Measurements from ENCODE around the gene LRP1B. TPM values are rescaled to one million over a fixed set of nuclear protein-coding genes. Genes with fewer than 3 reads are reported as not detected.
A peak's percentile ranks its signal among the peaks of the same experiment; 100 is the strongest.

The LRP1B gene
- polyA plus RNA-seq, 1 of the 3 experiments (the other 2 are of a cell fraction) = 0.28 TPM

- Histone ChIP-seq H3K9me3 (no peaks in the 10 kb centered on the region), H3K27ac (ENCODE audit: low read depth in 2 of 2, low read length in 1 of 2) (no peak overlapping the region), H3K4me3 (ENCODE audit: low read depth in 2 of 2, low read length in 1 of 2) (no peak overlapping the region), H2AFZ (ENCODE audit: low read depth) (no peak overlapping the region), H3F3A (replicated peaks; ENCODE audit: insufficient read depth) (peaks cover 4% of the 10 kb centered on the region), H4K20me1 (ENCODE audit: insufficient read depth) (no peaks in the 10 kb centered on the region), H3K4me1 (ENCODE audit: control insufficient read depth in 1 of 2, insufficient read depth in 2 of 2, low read depth in 1 of 2, low read length in 1 of 2) (peaks cover 0 to 13% of the 10 kb centered on the region in 2 experiments; a peak in 2 of 4 replicates), H3K79me2 (ENCODE audit: insufficient read depth) (no peaks in the 10 kb centered on the region), H3K4me2 (no peak overlapping the region), H3K36me3 (replicated peaks in 1 of 2; ENCODE audit: control insufficient read depth in 1 of 2, insufficient read depth in 2 of 2, low read length in 1 of 2) (no peaks in the 10 kb centered on the region), H3K27me3 (ENCODE audit: insufficient read depth) (no peaks in the 10 kb centered on the region), H3K9me2 (no peaks in the 10 kb centered on the region), H3K9ac (no peak overlapping the region)
- CTCF ChIA-PET = no interaction called here
- WGBS (ENCODE audit: low lambda C conversion rate) = 76% methylated on average over 7 of the region's 7 CpGs
- DNase-seq = no peak
- TF ChIP-seq RXRA (IDR thresholded peaks at IDR 0.05; ENCODE audit: borderline replicate concordance, low read depth) (no peak), RFX5 (IDR thresholded peaks at IDR 0.05; ENCODE audit: low read length) (no peak), NFIC (IDR thresholded peaks at IDR 0.05; ENCODE audit: borderline replicate concordance) (no peak), SIN3A (IDR thresholded peaks at IDR 0.05; ENCODE audit: borderline replicate concordance, low read depth, low read length) (no peak), CHD2 (IDR thresholded peaks at IDR 0.05; ENCODE audit: low read length, partially characterized antibody) (no peak), POLR2AphosphoS5 (IDR thresholded peaks at IDR 0.05; ENCODE audit: low read depth, low read length) (no peak), TAF1 (IDR thresholded peaks at IDR 0.05; ENCODE audit: borderline replicate concordance, low read depth, low read length) (no peak), IRF3 (IDR thresholded peaks at IDR 0.05; ENCODE audit: low read depth, low read length) (no peak)
- POLR2A ChIA-PET = no interaction called here
Measured at GRCh38 chr2:141458351-141458750, 672.5 kb downstream of the LRP1B start.

GRCh38 chr2:141455877-141456276 lies 674.9 kb downstream of the LRP1B start:
- H3K36me3 ChIP-seq (replicated peaks in 1 of 2; ENCODE audit: control insufficient read depth in 1 of 2, insufficient read depth in 2 of 2, low read length in 1 of 2) = no peaks in the 10 kb centered on the region
- CTCF ChIA-PET = no interaction called here
- H2AFZ ChIP-seq (ENCODE audit: low read depth) = peak overlapping the region; percentile 14; the same call in 1 of the 2 replicates
- DNase-seq = no peak
- H3F3A ChIP-seq (replicated peaks; ENCODE audit: insufficient read depth) = peaks cover 4% of the 10 kb centered on the region
- H3K4me1 ChIP-seq (ENCODE audit: control insufficient read depth in 1 of 2, insufficient read depth in 2 of 2, low read depth in 1 of 2, low read length in 1 of 2) = peaks cover 0 to 13% of the 10 kb centered on the region in 2 experiments; a peak in 2 of 4 replicates
- H3K9ac ChIP-seq = no peak overlapping the region
- no peaks in the 10 kb centered on the region for H3K79me2 ChIP-seq (ENCODE audit: insufficient read depth)
- POLR2A ChIA-PET = no interaction called here
- H3K4me2 ChIP-seq = no peak overlapping the region; the same call in 1 of the 2 replicates
- H3K9me3 ChIP-seq = no peaks in the 10 kb centered on the region
- peak overlapping the region in 1 of 2 experiments; percentile 24; a peak in 2 of 4 replicates for H3K27ac ChIP-seq (ENCODE audit: low read depth in 2 of 2, low read length in 1 of 2)
- TF ChIP-seq SIN3A (IDR thresholded peaks at IDR 0.05; ENCODE audit: borderline replicate concordance, low read depth, low read length) (no peak), USF1 (IDR thresholded peaks at IDR 0.05; ENCODE audit: borderline replicate concordance, low read depth) (no peak), NRF1 (IDR thresholded peaks at IDR 0.05; ENCODE audit: low read depth, low read length) (no peak), TEAD4 (IDR thresholded peaks at IDR 0.05; ENCODE audit: borderline replicate concordance, insufficient read depth) (no peak), MXI1 (IDR thresholded peaks at IDR 0.05; ENCODE audit: low read depth, low read length) (no peak), EZH2phosphoT487 (IDR thresholded peaks at IDR 0.05; ENCODE audit: borderline replicate concordance, low read depth) (no peak), PBX3 (IDR thresholded peaks at IDR 0.05) (no peak)
- no peak overlapping the region for H3K4me3 ChIP-seq (ENCODE audit: low read depth in 2 of 2, low read length in 1 of 2)
- WGBS (ENCODE audit: low lambda C conversion rate) = 63% methylated on average over 2 of the region's 2 CpGs
- H3K27me3 ChIP-seq (ENCODE audit: insufficient read depth) = no peaks in the 10 kb centered on the region
- H3K9me2 ChIP-seq = no peaks in the 10 kb centered on the region
- no peaks in the 10 kb centered on the region for H4K20me1 ChIP-seq (ENCODE audit: insufficient read depth)
